Measurements from ENCODE around the gene DTWD1.
A peak's percentile ranks its signal among the peaks of the same experiment; 100 is the strongest.

Gene DTWD1

DNA sequence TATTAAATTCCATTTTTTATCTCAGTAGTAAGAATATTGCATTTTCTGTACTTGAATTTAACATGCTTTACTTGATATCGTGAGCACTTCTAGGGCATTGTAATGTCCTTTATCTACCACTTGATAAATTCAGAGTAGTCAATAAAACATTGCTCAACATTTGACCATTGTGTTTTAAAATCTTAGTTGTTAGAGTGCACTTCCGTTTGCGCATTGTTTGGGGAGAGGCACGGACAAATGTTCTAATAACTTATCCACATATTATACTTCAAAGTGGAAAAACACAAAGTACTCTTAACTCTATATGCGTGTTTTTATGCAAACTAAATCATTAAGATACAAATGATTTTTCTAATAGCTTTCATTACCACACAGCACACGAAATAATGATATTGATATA, 649 bp upstream of the DTWD1 start:
- Histone ChIP-seq H3K27ac (ENCODE audit: extremely low read depth, low read depth, low read length) (no peak overlapping the region), H3K4me3 (ENCODE audit: low read depth, low read length) (peak overlapping the region; percentile 48), H3K36me3 (ENCODE audit: control insufficient read depth in 2 of 2, insufficient read depth in 1 of 2, low read length in 2 of 2) (no peaks in the 10 kb centered on the region), H3K4me1 (ENCODE audit: control insufficient read depth, insufficient read depth, low read length) (no peaks in the 10 kb centered on the region), H3K9me3 (ENCODE audit: control insufficient read depth, insufficient read depth, low read depth, low read length) (no peaks in the 10 kb centered on the region)
- CTCF ChIA-PET, result no interaction called here
- POLR2A ChIA-PET, result no interaction called here
- TF ChIP-seq ZBTB1 (tag by site-specific recombination; IDR thresholded peaks at IDR 0.05), result no peak
- no peak for TF ChIP-seq GLI4 (tag by site-specific recombination; IDR thresholded peaks at IDR 0.05)
- TF ChIP-seq, protein P1, sequence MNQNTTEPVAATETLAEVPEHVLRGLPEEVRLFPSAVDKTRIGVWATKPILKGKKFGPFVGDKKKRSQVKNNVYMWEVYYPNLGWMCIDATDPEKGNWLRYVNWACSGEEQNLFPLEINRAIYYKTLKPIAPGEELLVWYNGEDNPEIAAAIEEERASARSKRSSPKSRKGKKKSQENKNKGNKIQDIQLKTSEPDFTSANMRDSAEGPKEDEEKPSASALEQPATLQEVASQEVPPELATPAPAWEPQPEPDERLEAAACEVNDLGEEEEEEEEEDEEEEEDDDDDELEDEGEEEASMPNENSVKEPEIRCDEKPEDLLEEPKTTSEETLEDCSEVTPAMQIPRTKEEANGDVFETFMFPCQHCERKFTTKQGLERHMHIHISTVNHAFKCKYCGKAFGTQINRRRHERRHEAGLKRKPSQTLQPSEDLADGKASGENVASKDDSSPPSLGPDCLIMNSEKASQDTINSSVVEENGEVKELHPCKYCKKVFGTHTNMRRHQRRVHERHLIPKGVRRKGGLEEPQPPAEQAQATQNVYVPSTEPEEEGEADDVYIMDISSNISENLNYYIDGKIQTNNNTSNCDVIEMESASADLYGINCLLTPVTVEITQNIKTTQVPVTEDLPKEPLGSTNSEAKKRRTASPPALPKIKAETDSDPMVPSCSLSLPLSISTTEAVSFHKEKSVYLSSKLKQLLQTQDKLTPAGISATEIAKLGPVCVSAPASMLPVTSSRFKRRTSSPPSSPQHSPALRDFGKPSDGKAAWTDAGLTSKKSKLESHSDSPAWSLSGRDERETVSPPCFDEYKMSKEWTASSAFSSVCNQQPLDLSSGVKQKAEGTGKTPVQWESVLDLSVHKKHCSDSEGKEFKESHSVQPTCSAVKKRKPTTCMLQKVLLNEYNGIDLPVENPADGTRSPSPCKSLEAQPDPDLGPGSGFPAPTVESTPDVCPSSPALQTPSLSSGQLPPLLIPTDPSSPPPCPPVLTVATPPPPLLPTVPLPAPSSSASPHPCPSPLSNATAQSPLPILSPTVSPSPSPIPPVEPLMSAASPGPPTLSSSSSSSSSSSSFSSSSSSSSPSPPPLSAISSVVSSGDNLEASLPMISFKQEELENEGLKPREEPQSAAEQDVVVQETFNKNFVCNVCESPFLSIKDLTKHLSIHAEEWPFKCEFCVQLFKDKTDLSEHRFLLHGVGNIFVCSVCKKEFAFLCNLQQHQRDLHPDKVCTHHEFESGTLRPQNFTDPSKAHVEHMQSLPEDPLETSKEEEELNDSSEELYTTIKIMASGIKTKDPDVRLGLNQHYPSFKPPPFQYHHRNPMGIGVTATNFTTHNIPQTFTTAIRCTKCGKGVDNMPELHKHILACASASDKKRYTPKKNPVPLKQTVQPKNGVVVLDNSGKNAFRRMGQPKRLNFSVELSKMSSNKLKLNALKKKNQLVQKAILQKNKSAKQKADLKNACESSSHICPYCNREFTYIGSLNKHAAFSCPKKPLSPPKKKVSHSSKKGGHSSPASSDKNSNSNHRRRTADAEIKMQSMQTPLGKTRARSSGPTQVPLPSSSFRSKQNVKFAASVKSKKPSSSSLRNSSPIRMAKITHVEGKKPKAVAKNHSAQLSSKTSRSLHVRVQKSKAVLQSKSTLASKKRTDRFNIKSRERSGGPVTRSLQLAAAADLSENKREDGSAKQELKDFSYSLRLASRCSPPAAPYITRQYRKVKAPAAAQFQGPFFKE (tag by site-specific recombination; IDR thresholded peaks at IDR 0.05; ENCODE audit: borderline replicate concordance), result no peak
- TF ChIP-seq ZNF670 (tag by site-specific recombination; IDR thresholded peaks at IDR 0.05; ENCODE audit: low read depth), result no peak
- TF ChIP-seq ZNF629 (tag by site-specific recombination; IDR thresholded peaks at IDR 0.05), result no peak
- no peak for TF ChIP-seq ZNF623 (tag by site-specific recombination; IDR thresholded peaks at IDR 0.05)
- no peak for TF ChIP-seq ZNF624 (tag by site-specific recombination; IDR thresholded peaks at IDR 0.05)
- TF ChIP-seq ZNF473 (tag by site-specific recombination; IDR thresholded peaks at IDR 0.05), result no peak
- TF ChIP-seq SALL2 (tag by site-specific recombination; IDR thresholded peaks at IDR 0.05; ENCODE audit: borderline replicate concordance), result no peak
- no peak for TF ChIP-seq ZNF747 (tag by site-specific recombination; IDR thresholded peaks at IDR 0.05)
- TF ChIP-seq ZNF548 (tag by site-specific recombination; IDR thresholded peaks at IDR 0.05), result no peak
- no peak for TF ChIP-seq ZNF155 (tag by site-specific recombination; IDR thresholded peaks at IDR 0.05)
- TF ChIP-seq, protein P2, sequence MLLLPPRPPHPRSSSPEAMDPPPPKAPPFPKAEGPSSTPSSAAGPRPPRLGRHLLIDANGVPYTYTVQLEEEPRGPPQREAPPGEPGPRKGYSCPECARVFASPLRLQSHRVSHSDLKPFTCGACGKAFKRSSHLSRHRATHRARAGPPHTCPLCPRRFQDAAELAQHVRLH (tag by site-specific recombination; IDR thresholded peaks at IDR 0.05), result no peak
- no peak for TF ChIP-seq ZNF558 (tag by site-specific recombination; IDR thresholded peaks at IDR 0.05)
- TF ChIP-seq ZNF776 (tag by site-specific recombination; IDR thresholded peaks at IDR 0.05; ENCODE audit: borderline replicate concordance), result no peak
- TF ChIP-seq ZNF610 (tag by site-specific recombination; IDR thresholded peaks at IDR 0.05; ENCODE audit: borderline replicate concordance), result no peak
- no peak for TF ChIP-seq ZNF48 (tag by site-specific recombination; IDR thresholded peaks at IDR 0.05)
- no peak for TF ChIP-seq KLF10 (tag by site-specific recombination; IDR thresholded peaks at IDR 0.05)
- no peak for TF ChIP-seq ZNF510 (tag by site-specific recombination; IDR thresholded peaks at IDR 0.05; ENCODE audit: insufficient replicate concordance)

DNA sequence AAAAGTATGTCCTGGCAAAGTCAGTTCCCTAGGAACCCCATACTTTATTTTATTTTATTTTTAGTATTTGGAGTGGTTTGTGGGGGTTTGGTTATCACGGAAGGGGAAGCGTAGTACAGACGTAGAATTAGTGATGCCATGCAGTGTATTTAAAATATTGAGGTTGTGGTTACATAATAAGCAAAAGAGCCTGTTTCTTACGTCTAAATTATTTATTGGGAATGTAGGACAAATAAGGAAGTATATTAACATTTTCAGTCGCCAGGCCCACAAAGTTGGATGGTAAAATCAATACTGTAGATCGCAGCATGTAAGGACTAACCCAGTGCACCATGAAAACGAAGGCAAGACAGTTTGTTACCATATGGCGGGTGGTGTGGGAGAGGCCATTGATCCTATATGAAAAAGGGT, 558 bp downstream of the DTWD1 start:
- H3K27ac ChIP-seq (ENCODE audit: extremely low read depth, low read depth, low read length), result peak overlapping the region; percentile 62; the same call in 1 of the 2 replicates
- ChIA-PET POLR2A (interaction anchor here (0.7 kb wide), 1 partner anchor 23 kb away, joined by 4 read pairs; no protein-coding TSS in a partner anchor), CTCF (no interaction called here)
- peaks cover 0 to 6% of the 10 kb centered on the region in 2 experiments; a peak in 1 of 3 replicates for H3K36me3 ChIP-seq (ENCODE audit: control insufficient read depth in 2 of 2, insufficient read depth in 1 of 2, low read length in 2 of 2)
- no peaks in the 10 kb centered on the region for H3K9me3 ChIP-seq (ENCODE audit: control insufficient read depth, insufficient read depth, low read depth, low read length)
- H3K4me3 ChIP-seq (ENCODE audit: low read depth, low read length), result peak overlapping the region; percentile 71
- no peaks in the 10 kb centered on the region for H3K4me1 ChIP-seq (ENCODE audit: control insufficient read depth, insufficient read depth, low read length)
- TF ChIP-seq, protein P3, sequence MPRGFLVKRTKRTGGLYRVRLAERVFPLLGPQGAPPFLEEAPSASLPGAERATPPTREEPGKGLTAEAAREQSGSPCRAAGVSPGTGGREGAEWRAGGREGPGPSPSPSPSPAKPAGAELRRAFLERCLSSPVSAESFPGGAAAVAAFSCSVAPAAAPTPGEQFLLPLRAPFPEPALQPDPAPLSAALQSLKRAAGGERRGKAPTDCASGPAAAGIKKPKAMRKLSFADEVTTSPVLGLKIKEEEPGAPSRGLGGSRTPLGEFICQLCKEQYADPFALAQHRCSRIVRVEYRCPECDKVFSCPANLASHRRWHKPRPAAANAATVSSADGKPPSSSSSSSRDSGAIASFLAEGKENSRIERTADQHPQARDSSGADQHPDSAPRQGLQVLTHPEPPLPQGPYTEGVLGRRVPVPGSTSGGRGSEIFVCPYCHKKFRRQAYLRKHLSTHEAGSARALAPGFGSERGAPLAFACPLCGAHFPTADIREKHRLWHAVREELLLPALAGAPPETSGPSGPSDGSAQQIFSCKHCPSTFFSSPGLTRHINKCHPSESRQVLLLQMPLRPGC (tag by site-specific recombination; IDR thresholded peaks at IDR 0.05), result no peak
- peak; percentile 65 for TF ChIP-seq ZNF335 (tag by site-specific recombination; conservative IDR thresholded peaks at IDR 0.05)
- TF ChIP-seq ZNF2 (tag by site-specific recombination; IDR thresholded peaks at IDR 0.05), result no peak

Data from HEK293 (cell line).